Measurements from ENCODE around the gene TMC8.

- TF ChIP-seq CTCF (IDR thresholded peaks at IDR 0.05): no peak
- TF ChIP-seq POLR2A (IDR thresholded peaks at IDR 0.05): no peak
Measured at GRCh38 chr17:78134899-78135385, 4.4 kb downstream of the TMC8 start.

Data from Peyer's patch (tissue), 4 donors.